KMS-11 (cell line): ENCODE results near the gene S100A13.

Source experiments
- H2AFZ ChIP-seq: fragments of 200-600 bp; sonication (generic); 2 replicates; pipeline ENCODE4 v1.6.1; 2016; ENCODE audit warnings: antibody characterized with exemption, mixed run types, low read depth
- H3K27ac ChIP-seq: fragments of 200-600 bp; sonication (generic); 2 replicates; pipeline ENCODE4 v1.6.1; 2016; ENCODE audit warnings: mild to moderate bottlenecking, mixed run types
- H3K27me3 ChIP-seq: fragments of 200-600 bp; sonication (generic); 2 replicates; pipeline ENCODE4 v1.6.1; 2017; ENCODE audit warnings: mild to moderate bottlenecking, low read depth, mixed run types, moderate library complexity; ENCODE audit not compliant: insufficient read depth
- H3K36me3 ChIP-seq: fragments of 200-600 bp; sonication (generic); 2 replicates; pipeline ENCODE4 v1.6.1; 2017; ENCODE audit warnings: mild to moderate bottlenecking, mixed run types; ENCODE audit not compliant: insufficient read depth
- H3K4me1 ChIP-seq: fragments of 200-600 bp; sonication (generic); 2 replicates; pipeline ENCODE4 v1.6.1; 2016; ENCODE audit warnings: mild to moderate bottlenecking, low read depth, mixed run types; ENCODE audit not compliant: poor library complexity, severe bottlenecking
- H3K4me2 ChIP-seq: fragments of 200-600 bp; sonication (generic); 2 replicates; pipeline ENCODE4 v1.7.0; 2016; ENCODE audit warnings: mild to moderate bottlenecking, mixed run types
- H3K4me3 ChIP-seq: fragments of 200-600 bp; sonication (generic); IDR thresholded peaks from 2 replicates; pipeline ENCODE4 v1.6.1; 2017; ENCODE audit warnings: low read depth, low read length, mixed read lengths; ENCODE audit not compliant: insufficient read depth
- H3K79me2 ChIP-seq: fragments of 200-600 bp; sonication (generic); 2 replicates; pipeline ENCODE4 v1.6.1; 2016; ENCODE audit warnings: low read depth, mixed run types; ENCODE audit not compliant: insufficient read depth
- H3K9ac ChIP-seq: fragments of 200-600 bp; sonication (generic); 2 replicates; pipeline ENCODE4 v1.6.1; 2016; ENCODE audit warnings: mild to moderate bottlenecking, mixed run types
- H4K20me1 ChIP-seq: fragments of 200-600 bp; sonication (generic); 2 replicates; pipeline ENCODE4 v1.6.1; 2016; ENCODE audit warnings: mild to moderate bottlenecking, mixed run types; ENCODE audit not compliant: insufficient read depth
- CTCF ChIP-seq: fragments of 200-600 bp; sonication (generic); conservative IDR thresholded peaks from 2 replicates; pipeline ENCODE4 v1.6.1; 2017; ENCODE audit warnings: low read depth, mild to moderate bottlenecking, antibody characterized with exemption, low read length, moderate library complexity, mixed read lengths

Gene S100A13

DNA sequence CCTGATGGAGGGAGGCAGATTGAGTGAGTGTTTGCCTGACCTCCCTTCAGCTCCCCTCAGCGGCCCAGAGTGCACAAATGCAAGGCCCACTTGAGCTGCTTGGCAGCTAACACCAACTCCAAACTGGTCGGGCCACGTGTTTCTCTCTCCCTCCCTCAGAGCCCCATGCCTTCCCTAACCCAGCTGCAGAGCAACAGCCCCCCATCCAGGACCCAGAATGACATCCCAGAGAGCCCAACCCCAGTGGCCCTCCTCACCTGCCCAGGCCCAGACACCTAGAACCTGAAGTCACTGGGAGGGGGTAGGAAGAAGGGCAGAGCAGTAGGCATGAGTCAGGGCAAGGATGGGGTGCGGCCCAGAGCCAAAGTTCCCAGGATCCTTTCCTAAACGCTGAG, 10.4 kb downstream of the S100A13 start:
- H3K36me3 ChIP-seq = no peaks in the 10 kb centered on the region
- H3K27ac ChIP-seq = no peak overlapping the region
- H3K4me1 ChIP-seq = no peaks in the 10 kb centered on the region
- H3K27me3 ChIP-seq = no peaks in the 10 kb centered on the region
- H3K9ac ChIP-seq = no peak overlapping the region
- H3K4me3 ChIP-seq = no peak overlapping the region
- H3K79me2 ChIP-seq = no peaks in the 10 kb centered on the region
- no peaks in the 10 kb centered on the region for H4K20me1 ChIP-seq
- H3K4me2 ChIP-seq = no peak overlapping the region
- H2AFZ ChIP-seq = no peak overlapping the region
- TF ChIP-seq CTCF = 0 out of 2 replicates have a peak, but pooled peaks have one; percentile 4

- Histone ChIP-seq H3K27ac (no peak within 1 kb of the TSS), H3K4me3 (no peak within 1 kb of the TSS), H2AFZ (no peak within 1 kb of the TSS), H3K36me3 (no peaks in the 10 kb centered on the region), H3K4me2 (no peak within 1 kb of the TSS), H4K20me1 (no peaks in the 10 kb centered on the region), H3K9ac (no peak within 1 kb of the TSS), H3K27me3 (no peaks in the 10 kb centered on the region), H3K79me2 (no peaks in the 10 kb centered on the region), H3K4me1 (no peaks in the 10 kb centered on the region)
- no peak for TF ChIP-seq CTCF
Measured at GRCh38 chr1:153616144-153616916, 11.0 kb downstream of the S100A13 start, which contains the start of gene S100A14. Gene S100A14, minus strand, starts transcription at chr1:153616325. Its CDS starts 467 bp downstream, at chr1:153615858.

- H3K27me3 ChIP-seq = no peaks in the 10 kb centered on the region
- no peaks in the 10 kb centered on the region for H3K36me3 ChIP-seq
- no peaks in the 10 kb centered on the region for H3K79me2 ChIP-seq
- no peak overlapping the region for H3K27ac ChIP-seq
- H3K4me1 ChIP-seq = no peaks in the 10 kb centered on the region
- H3K4me3 ChIP-seq = no peak overlapping the region
- H4K20me1 ChIP-seq = no peaks in the 10 kb centered on the region
- H2AFZ ChIP-seq = no peak overlapping the region
- TF ChIP-seq CTCF = no peak
- no peak overlapping the region for H3K4me2 ChIP-seq
- no peak overlapping the region for H3K9ac ChIP-seq
Measured at GRCh38 chr1:153615406-153615805, 11.9 kb downstream of the S100A13 start.

- Histone ChIP-seq H3K36me3 (no peaks in the 10 kb centered on the region), H3K9ac (no peak overlapping the region)
Measured at GRCh38 chr1:153614906-153615305, 12.4 kb downstream of the S100A13 start.

More at GRCh38 chr1:153614906-153615305, 12.4 kb downstream of the S100A13 start:
- Histone ChIP-seq H3K4me3 (no peak overlapping the region), H4K20me1 (no peaks in the 10 kb centered on the region), H2AFZ (no peak overlapping the region), H3K4me1 (no peaks in the 10 kb centered on the region), H3K27ac (no peak overlapping the region), H3K27me3 (0 out of 2 replicates have a peak, but pooled peaks cover 3% of the 10 kb centered on the region), H3K79me2 (no peaks in the 10 kb centered on the region), H3K4me2 (no peak overlapping the region)
- TF ChIP-seq CTCF = no peak
